RWPE2 (cell line): ENCODE measurements around the gene MCF2L.

Source experiments
- ATAC-seq: fragments of 200-7000 bp; cut with Tn5 transposase; 3 replicates; pipeline ENCODE4 v1.9.1; 2021; ENCODE audit warnings: low read depth
- DNase-seq: peaks from one replicate; pipeline ENCODE4 v3.0.0-alpha.2; 2020; ENCODE audit warnings: low spot score
- H3K27ac ChIP-seq: fragments of 450-650 bp; 2 replicates; pipeline ENCODE4 v1.5.1; 2017; ENCODE audit warnings: mild to moderate bottlenecking; ENCODE audit not compliant: poor library complexity, severe bottlenecking
- H3K27me3 ChIP-seq: fragments of 250-450 bp; sonication (Bioruptor Pico); 2 replicates; pipeline ENCODE4 v1.5.1; 2021; ENCODE audit warnings: mild to moderate bottlenecking, moderate library complexity; ENCODE audit not compliant: insufficient read depth, poor library complexity, severe bottlenecking
- H3K36me3 ChIP-seq: fragments of 250-450 bp; sonication (Bioruptor Pico); 2 replicates; pipeline ENCODE4 v1.5.1; 2020; ENCODE audit warnings: low read depth, mild to moderate bottlenecking, moderate library complexity
- H3K4me1 ChIP-seq: fragments of 250-450 bp; sonication (Bioruptor Pico); 2 replicates; pipeline ENCODE4 v1.5.1; 2021; ENCODE audit warnings: mild to moderate bottlenecking, moderate library complexity; ENCODE audit not compliant: insufficient read depth, poor library complexity, severe bottlenecking
- H3K4me3 ChIP-seq: fragments of 250-450 bp; sonication (Bioruptor Pico); 2 replicates; pipeline ENCODE4 v1.5.1; 2021; ENCODE audit warnings: mild to moderate bottlenecking, moderate library complexity; ENCODE audit not compliant: severe bottlenecking
- H3K9me3 ChIP-seq: fragments of 250-450 bp; sonication (Bioruptor Pico); 2 replicates; pipeline ENCODE4 v1.5.1; 2021; ENCODE audit warnings: mild to moderate bottlenecking, moderate library complexity; ENCODE audit not compliant: severe bottlenecking
- CTCF ChIP-seq: fragments of 450-650 bp; IDR thresholded peaks from one replicate; pipeline ENCODE4 v1.5.1; 2017; ENCODE audit warnings: mild to moderate bottlenecking, moderate library complexity; ENCODE audit not compliant: poor library complexity, severe bottlenecking

Gene MCF2L

GRCh38 chr13:113137691-113138298 is 168.8 kb downstream of the MCF2L start:
- peaks cover 4% of the 10 kb centered on the region for H3K27me3 ChIP-seq
- no peaks in the 10 kb centered on the region for H3K36me3 ChIP-seq
- no peak for TF ChIP-seq CTCF
- DNase-seq (no peak), ATAC-seq (no peak)
- no peaks in the 10 kb centered on the region for H3K9me3 ChIP-seq
- no peak overlapping the region for H3K4me3 ChIP-seq
- no peak overlapping the region for H3K27ac ChIP-seq
- H3K4me1 ChIP-seq = no peaks in the 10 kb centered on the region

- H3K4me3 ChIP-seq = no peak overlapping the region
- no peak overlapping the region for H3K27ac ChIP-seq
- H3K36me3 ChIP-seq = no peaks in the 10 kb centered on the region
- DNase-seq = no peak
- no peaks in the 10 kb centered on the region for H3K9me3 ChIP-seq
- no peaks in the 10 kb centered on the region for H3K4me1 ChIP-seq
- no peaks in the 10 kb centered on the region for H3K27me3 ChIP-seq
- no peak for TF ChIP-seq CTCF
- no peak for ATAC-seq
Measured at GRCh38 chr13:113138792-113139551, 170.0 kb downstream of the MCF2L start.

GRCh38 chr13:113139577-113139976 is 170.6 kb downstream of the MCF2L start:
- Histone ChIP-seq H3K36me3 (no peaks in the 10 kb centered on the region), H3K4me1 (no peaks in the 10 kb centered on the region), H3K27ac (no peak overlapping the region), H3K4me3 (no peak overlapping the region), H3K27me3 (no peaks in the 10 kb centered on the region), H3K9me3 (no peaks in the 10 kb centered on the region)
- DNase-seq = no peak
- ATAC-seq = no peak
- TF ChIP-seq CTCF = no peak

GRCh38 chr13:113140677-113141600 is 171.9 kb downstream of the MCF2L start:
- H3K27ac ChIP-seq = no peak overlapping the region
- no peak for TF ChIP-seq CTCF
- no peak overlapping the region for H3K4me3 ChIP-seq
- H3K9me3 ChIP-seq = no peaks in the 10 kb centered on the region
- ATAC-seq (no peak; the same call in 2 of the 3 replicates), DNase-seq (no peak)
- H3K4me1 ChIP-seq = no peaks in the 10 kb centered on the region
- no peaks in the 10 kb centered on the region for H3K36me3 ChIP-seq
- H3K27me3 ChIP-seq = no peaks in the 10 kb centered on the region
